Measurements from ENCODE around the gene BBS9.

BBS9 gene

GRCh38 chr7:33558549-33559323 is 429.4 kb downstream of the BBS9 start:
- no peaks in the 10 kb centered on the region for H3K79me2 ChIP-seq (ENCODE audit: insufficient read depth, low read length)
- H3K36me3 ChIP-seq (ENCODE audit: insufficient read depth, low read length), result no peaks in the 10 kb centered on the region
- H3K27me3 ChIP-seq (ENCODE audit: insufficient read depth, low read length, poor library complexity, severe bottlenecking), result no peaks in the 10 kb centered on the region
- H3K4me1 ChIP-seq (ENCODE audit: insufficient read depth, low read length, poor library complexity, severe bottlenecking), result no peaks in the 10 kb centered on the region
- H2AFZ ChIP-seq (ENCODE audit: low read length), result no peak overlapping the region
- H3K9me3 ChIP-seq (ENCODE audit: insufficient read depth, low read depth, low read length), result no peaks in the 10 kb centered on the region
- no peaks in the 10 kb centered on the region for H4K20me1 ChIP-seq (ENCODE audit: insufficient read depth, low read length, poor library complexity, severe bottlenecking)
- no peak overlapping the region for H3K9ac ChIP-seq (ENCODE audit: low read depth, low read length, poor library complexity, severe bottlenecking)
- no peak overlapping the region for H3K4me2 ChIP-seq (ENCODE audit: low read depth, low read length, poor library complexity, severe bottlenecking)
- H3K9me2 ChIP-seq (replicated peaks; ENCODE audit: low read depth, low read length), result no peaks in the 10 kb centered on the region
- H3K4me3 ChIP-seq (ENCODE audit: low read length, poor library complexity, severe bottlenecking), result no peak overlapping the region
- no peak for TF ChIP-seq EZH2phosphoT487 (IDR thresholded peaks at IDR 0.05; ENCODE audit: borderline replicate concordance)
- TF ChIP-seq CTCF (conservative IDR thresholded peaks at IDR 0.05; ENCODE audit: low read length), result no peak
- H3F3A ChIP-seq (ENCODE audit: low read depth), result no peaks in the 10 kb centered on the region

GRCh38 chr7:33559324-33559710 is 430.0 kb downstream of the BBS9 start:
- Histone ChIP-seq H3K4me3 (ENCODE audit: low read length, poor library complexity, severe bottlenecking) (no peak overlapping the region), H3K79me2 (ENCODE audit: insufficient read depth, low read length) (no peaks in the 10 kb centered on the region), H3K36me3 (ENCODE audit: insufficient read depth, low read length) (no peaks in the 10 kb centered on the region), H2AFZ (ENCODE audit: low read length) (no peak overlapping the region), H3K9me3 (ENCODE audit: insufficient read depth, low read depth, low read length) (no peaks in the 10 kb centered on the region), H3K4me2 (ENCODE audit: low read depth, low read length, poor library complexity, severe bottlenecking) (no peak overlapping the region), H3K9me2 (replicated peaks; ENCODE audit: low read depth, low read length) (no peaks in the 10 kb centered on the region), H3K9ac (ENCODE audit: low read depth, low read length, poor library complexity, severe bottlenecking) (no peak overlapping the region), H3K27me3 (ENCODE audit: insufficient read depth, low read length, poor library complexity, severe bottlenecking) (no peaks in the 10 kb centered on the region), H3F3A (ENCODE audit: low read depth) (no peaks in the 10 kb centered on the region), H3K4me1 (ENCODE audit: insufficient read depth, low read length, poor library complexity, severe bottlenecking) (no peaks in the 10 kb centered on the region), H4K20me1 (ENCODE audit: insufficient read depth, low read length, poor library complexity, severe bottlenecking) (no peaks in the 10 kb centered on the region)
- no peak for TF ChIP-seq CTCF (conservative IDR thresholded peaks at IDR 0.05; ENCODE audit: low read length)
- TF ChIP-seq EZH2phosphoT487 (IDR thresholded peaks at IDR 0.05; ENCODE audit: borderline replicate concordance), result no peak

- no peak overlapping the region for H3K4me2 ChIP-seq (ENCODE audit: low read depth, low read length, poor library complexity, severe bottlenecking)
Measured at GRCh38 chr7:33562996-33563395, 433.6 kb downstream of the BBS9 start.

More at GRCh38 chr7:33562996-33563395, 433.6 kb downstream of the BBS9 start:
- Histone ChIP-seq H3K4me1 (ENCODE audit: insufficient read depth, low read length, poor library complexity, severe bottlenecking) (peaks cover 5% of the 10 kb centered on the region), H3K36me3 (ENCODE audit: insufficient read depth, low read length) (no peaks in the 10 kb centered on the region), H4K20me1 (ENCODE audit: insufficient read depth, low read length, poor library complexity, severe bottlenecking) (no peaks in the 10 kb centered on the region), H3K9ac (ENCODE audit: low read depth, low read length, poor library complexity, severe bottlenecking) (no peak overlapping the region), H3K4me3 (ENCODE audit: low read length, poor library complexity, severe bottlenecking) (no peak overlapping the region), H3K79me2 (ENCODE audit: insufficient read depth, low read length) (no peaks in the 10 kb centered on the region), H2AFZ (ENCODE audit: low read length) (no peak overlapping the region), H3K9me3 (ENCODE audit: insufficient read depth, low read depth, low read length) (no peaks in the 10 kb centered on the region), H3F3A (ENCODE audit: low read depth) (no peaks in the 10 kb centered on the region), H3K27me3 (ENCODE audit: insufficient read depth, low read length, poor library complexity, severe bottlenecking) (no peaks in the 10 kb centered on the region), H3K9me2 (replicated peaks; ENCODE audit: low read depth, low read length) (no peaks in the 10 kb centered on the region)
- TF ChIP-seq EZH2phosphoT487 (IDR thresholded peaks at IDR 0.05; ENCODE audit: borderline replicate concordance) (no peak), CTCF (conservative IDR thresholded peaks at IDR 0.05; ENCODE audit: low read length) (no peak)

All from Loucy (cell line).